Stimulated activated CD4-positive, alpha-beta T cell treated with anti-CD3 and anti-CD28 coated beads, Interleukin-2, amount 100 ng/mL, for 48 hours (primary cell): ENCODE data around the gene GUCA2A.
A peak's percentile ranks its signal among the peaks of the same experiment; 100 is the strongest.

Source experiments
- DNase-seq, 2 donors: peaks; one replicate each; pipeline ENCODE4 v3.0.0-alpha.2; 2020

Gene GUCA2A

GRCh38 chr1:42176902-42177519 is 12.5 kb upstream of the GUCA2A start:
- no peak for DNase-seq

- DNase-seq: no peak
Observed at GRCh38 chr1:42175314-42176054, 10.9 kb upstream of the GUCA2A start.

- no peak for DNase-seq
Observed at GRCh38 chr1:42173961-42174735, 9.6 kb upstream of the GUCA2A start.

GRCh38 chr1:42173155-42173933 is 8.8 kb upstream of the GUCA2A start:
- DNase-seq: peak; percentile 58 to 65

GRCh38 chr1:42172381-42173133 is 8.0 kb upstream of the GUCA2A start:
- DNase-seq: no peak

- no peak for DNase-seq
Observed at GRCh38 chr1:42171679-42172266, 7.2 kb upstream of the GUCA2A start.

GRCh38 chr1:42170779-42171621 is 6.5 kb upstream of the GUCA2A start:
- no peak for DNase-seq

- DNase-seq: no peak
Observed at GRCh38 chr1:42168763-42169162, 4.2 kb upstream of the GUCA2A start.

- DNase-seq: no peak
Observed at GRCh38 chr1:42168391-42168670, 3.8 kb upstream of the GUCA2A start.

GRCh38 chr1:42167611-42168390 is 3.3 kb upstream of the GUCA2A start:
- no peak for DNase-seq

GRCh38 chr1:42165511-42166210 is 1.1 kb upstream of the GUCA2A start:
- no peak for DNase-seq

GRCh38 chr1:42163536-42164503 is 725 bp downstream of the GUCA2A start:
- no peak for DNase-seq

GRCh38 chr1:42163114-42163513 is 1.4 kb downstream of the GUCA2A start:
- no peak for DNase-seq

GRCh38 chr1:42162181-42162580 is 2.4 kb downstream of the GUCA2A start:
- DNase-seq: no peak

GRCh38 chr1:42158189-42158588 is 6.4 kb downstream of the GUCA2A start:
- DNase-seq: no peak

- no peak for DNase-seq
Observed at GRCh38 chr1:42157667-42158066, 6.9 kb downstream of the GUCA2A start.

GRCh38 chr1:42155362-42155761 is 9.2 kb downstream of the GUCA2A start:
- no peak for DNase-seq

GRCh38 chr1:42154685-42155084 is 9.9 kb downstream of the GUCA2A start:
- DNase-seq: no peak

- DNase-seq: no peak
Observed at GRCh38 chr1:42153624-42154023, 10.9 kb downstream of the GUCA2A start.
